CD14-positive monocyte (primary cell): Measurements from ENCODE around the gene SCN2B. TPM values are rescaled to one million over a fixed set of nuclear protein-coding genes. Genes with fewer than 3 reads are reported as not detected.

Source experiments
- DNase-seq, 3 donors: peaks; one replicate each; pipeline ENCODE4 v3.0.0-alpha.2; 2011 to 2022
- H2AFZ ChIP-seq: 2 replicates; pipeline ENCODE4 v1.6.0; 2012; ENCODE audit warnings: mild to moderate bottlenecking, low read depth, low read length, inconsistent platforms; ENCODE audit not compliant: insufficient read depth, poor library complexity, severe bottlenecking
- H3K27ac ChIP-seq, 2 donors: 1 replicate in 1 of 2; 2 replicates in 1 of 2; pipeline ENCODE4 v1.5.1; 2012 to 2013; ENCODE audit warnings: low read length in 2 of 2, control low read depth in 1 of 2, inconsistent platforms in 1 of 2, low read depth in 1 of 2, mild to moderate bottlenecking in 1 of 2
- H3K27me3 ChIP-seq, 2 donors: one replicate each; pipeline versions ENCODE4 v1.6.0 to v1.6.1; 2011 to 2013; ENCODE audit warnings: low read length in 2 of 2; ENCODE audit not compliant: control insufficient read depth in 2 of 2, insufficient read depth in 2 of 2
- H3K36me3 ChIP-seq, 2 donors: replicated peaks in 1 of 2; 1 replicate in 1 of 2; 2 replicates in 1 of 2; pipeline versions ENCODE4 v1.5.1 to v1.6.1; 2012 to 2013; ENCODE audit warnings: low read length in 2 of 2, control low read depth in 1 of 2, inconsistent platforms in 1 of 2, mild to moderate bottlenecking in 1 of 2; ENCODE audit not compliant: insufficient read depth in 2 of 2, control insufficient read depth in 1 of 2
- H3K4me1 ChIP-seq, 2 donors: 1 replicate in 1 of 2; 2 replicates in 1 of 2; pipeline versions ENCODE4 v1.5.1 to v1.6.1; 2012 to 2013; ENCODE audit warnings: low read length in 2 of 2, control low read depth in 1 of 2, inconsistent platforms in 1 of 2, mild to moderate bottlenecking in 1 of 2, moderate library complexity in 1 of 2; ENCODE audit not compliant: insufficient read depth in 2 of 2, control insufficient read depth in 1 of 2
- H3K4me2 ChIP-seq: replicated peaks from 2 replicates; pipeline ENCODE3; 2012; ENCODE audit warnings: low read length, moderate library complexity, mild to moderate bottlenecking; ENCODE audit not compliant: poor library complexity, severe bottlenecking; ENCODE audit errors: extremely low read depth
- H3K4me3 ChIP-seq, 3 experiments: fragments of 200-600 bp in 1 of 3; sonication (generic) in 1 of 3; replicated peaks in 1 of 3; 1 replicate in 2 of 3; 2 replicates in 1 of 3; pipeline ENCODE4 v1.5.1; 2011 to 2013; ENCODE audit warnings: low read length in 3 of 3, mild to moderate bottlenecking in 3 of 3, control low read depth in 2 of 3, low read depth in 2 of 3, inconsistent platforms in 1 of 3, moderate library complexity in 1 of 3
- H3K79me2 ChIP-seq: 2 replicates; pipeline ENCODE4 v1.6.0; 2012; ENCODE audit warnings: mild to moderate bottlenecking, control low read depth, inconsistent platforms, low read length, moderate library complexity; ENCODE audit not compliant: insufficient read depth
- H3K9ac ChIP-seq: 2 replicates; pipeline ENCODE4 v1.6.0; 2017; ENCODE audit warnings: low read length, mild to moderate bottlenecking; ENCODE audit not compliant: insufficient read depth, poor library complexity, severe bottlenecking
- H3K9me3 ChIP-seq, 2 donors: replicated peaks in 1 of 2; 1 replicate in 1 of 2; 2 replicates in 1 of 2; pipeline versions ENCODE4 v1.5.1 to v1.6.1; 2012 to 2013; ENCODE audit warnings: low read length in 2 of 2, control low read depth in 1 of 2; ENCODE audit not compliant: control insufficient read depth in 1 of 2, insufficient read depth in 1 of 2
- H4K20me1 ChIP-seq: 2 replicates; pipeline ENCODE4 v1.6.0; 2012; ENCODE audit warnings: mild to moderate bottlenecking, low read length, control low read depth, moderate library complexity; ENCODE audit not compliant: insufficient read depth
- H3K27ac Mint-ChIP-seq, 7 donors: one replicate each; pipeline ENCODE4 v1.8.0; 2020; ENCODE audit warnings: mild to moderate bottlenecking in 7 of 7, mixed read lengths in 7 of 7, moderate library complexity in 6 of 7, inconsistent platforms in 2 of 7
- H3K27me3 Mint-ChIP-seq, 3 donors: one replicate each; pipeline ENCODE4 v1.8.0; 2021 to 2022; ENCODE audit warnings: low read depth in 3 of 3, mild to moderate bottlenecking in 3 of 3, mixed read lengths in 3 of 3, moderate library complexity in 3 of 3, inconsistent platforms in 1 of 3
- H3K36me3 Mint-ChIP-seq, 2 donors: one replicate each; pipeline ENCODE4 v1.8.0; 2020; ENCODE audit warnings: mixed read lengths in 2 of 2, inconsistent platforms in 1 of 2, mild to moderate bottlenecking in 1 of 2
- H3K4me1 Mint-ChIP-seq: one replicate; pipeline ENCODE4 v1.8.0; 2020; ENCODE audit warnings: mild to moderate bottlenecking, mixed read lengths
- H3K4me3 Mint-ChIP-seq, 2 donors: one replicate each; pipeline ENCODE4 v1.8.0; 2020; ENCODE audit warnings: mild to moderate bottlenecking in 2 of 2, mixed read lengths in 2 of 2, moderate library complexity in 1 of 2
- H3K9me3 Mint-ChIP-seq, 7 donors: one replicate each; pipeline ENCODE4 v1.8.0; 2020 to 2022; ENCODE audit warnings: mixed read lengths in 7 of 7, mild to moderate bottlenecking in 6 of 7, moderate library complexity in 6 of 7, inconsistent platforms in 2 of 7
- CTCF ChIP-seq: fragments of 200-600 bp; IDR thresholded peaks from one replicate; pipeline ENCODE4 v1.8.0; 2022; ENCODE audit warnings: antibody characterized with exemption, mild to moderate bottlenecking
- WGBS: methylation state at CpG from one replicate; pipeline ENCODE4 v1.1.5; 2013; ENCODE audit warnings: missing lambda C conversion rate; ENCODE audit not compliant: insufficient coverage; 5-methylcytosine and 5-hydroxymethylcytosine counted together
- intact Hi-C, 2 donors: fragments of 100-400 bp; cut with micrococcal nuclease; formaldehyde crosslinking; loops; one replicate each; pipeline versions ENCODE4 v1.15.0 to v1.15.1; 2023
- polyA plus RNA-seq, 3 donors: library from polyadenylated mRNA; depleted of rRNA in 1 of 3; unstranded in 2 of 3; stranded (reverse) in 1 of 3; fragments of 300-500 nt in 2 of 3; fragments of >200 nt in 1 of 3; fragmentation: Illumina TruSeq in 2 of 3; gene quantifications; 1 replicate in 2 of 3; 2 replicates in 1 of 3; pipeline ENCODE4 v1.2.3, GENCODE V29; 2012 to 2021

The SCN2B gene
- polyA plus RNA-seq, 3 donors: 0.01 TPM; not detected in 2

GRCh38 chr11:118152552-118153471 lies 23.6 kb downstream of the SCN2B start, which contains the start of gene SCN4B:
Gene SCN4B (minus strand): TSS chr11:118152823. CDS start chr11:118152673, 150 bp downstream.
- peak in 1 of 3 donors; percentile 19 for DNase-seq

More at GRCh38 chr11:118152552-118153471, 23.6 kb downstream of the SCN2B start, which contains the start of gene SCN4B:
- Mint-ChIP-seq H3K9me3 (peaks cover 0 to 15% (median 4%) of the 10 kb centered on the region in 7 donors), H3K4me3 (peak within 1 kb of the TSS; percentile 62 to 84), H3K4me1 (peaks cover 21% of the 10 kb centered on the region), H3K36me3 (peaks cover 5 to 8% of the 10 kb centered on the region in 2 donors), H3K27ac (no peak within 1 kb of the TSS), H3K27me3 (peaks cover 65 to 74% (median 73%) of the 10 kb centered on the region in 3 donors)
- Histone ChIP-seq H3K4me1 (peaks cover 11 to 23% of the 10 kb centered on the region in 2 donors), H3K9me3 (peaks cover 0 to 22% of the 10 kb centered on the region in 2 donors), H3K36me3 (no peaks in the 10 kb centered on the region), H3K4me3 (peak within 1 kb of the TSS; percentile 1 to 71 (median 2)), H3K27ac (no peak within 1 kb of the TSS), H2AFZ (peak within 1 kb of the TSS; percentile 46), H3K27me3 (peaks cover 56 to 75% of the 10 kb centered on the region in 2 donors), H3K4me2 (peak within 1 kb of the TSS; percentile 77), H4K20me1 (no peaks in the 10 kb centered on the region), H3K79me2 (no peaks in the 10 kb centered on the region), H3K9ac (no peak within 1 kb of the TSS)
- WGBS: under 1% methylated on average over 86 of the region's 88 CpGs
- no peak for TF ChIP-seq CTCF
- intact Hi-C loops: no loop called here
